ENCODE results near the gene TPP1. TPM values are rescaled to one million over a fixed set of nuclear protein-coding genes. Genes with fewer than 3 reads are reported as not detected.

TPP1 gene
- total RNA-seq, 1 experiment from 2014 or later: 71.5 TPM

- Mint-ChIP-seq H3K27me3 (ENCODE audit: unreplicated experiment) (peaks cover 12% of the 10 kb centered on the region), H3K27ac (ENCODE audit: unreplicated experiment) (no peak overlapping the region), H3K4me1 (ENCODE audit: low read depth, unreplicated experiment) (no peaks in the 10 kb centered on the region), H3K9me3 (ENCODE audit: low read depth, unreplicated experiment) (no peaks in the 10 kb centered on the region), H3K36me3 (ENCODE audit: insufficient read depth, unreplicated experiment) (no peaks in the 10 kb centered on the region), H3K4me3 (ENCODE audit: low read depth, unreplicated experiment) (no peak overlapping the region)
- intact Hi-C loops (cut with micrococcal nuclease; ENCODE audit: unreplicated experiment): no loop called here
- no peak for TF ChIP-seq CTCF (IDR thresholded peaks at IDR 0.05; ENCODE audit: unreplicated experiment)
- no peak for DNase-seq
- CTCF ChIA-PET: no interaction called here
- no TSS peak for BruUV-seq (replicated peaks)
These were observed 21.9 kb upstream of the TPP1 start for GRCh38 chr11:6640985-6641701.

GRCh38 chr11:6640036-6640984 lies 21.1 kb upstream of the TPP1 start:
- CTCF ChIA-PET: no interaction called here
- Mint-ChIP-seq H3K27me3 (ENCODE audit: unreplicated experiment) (peaks cover 12% of the 10 kb centered on the region), H3K27ac (ENCODE audit: unreplicated experiment) (no peak overlapping the region), H3K36me3 (ENCODE audit: insufficient read depth, unreplicated experiment) (no peaks in the 10 kb centered on the region), H3K9me3 (ENCODE audit: low read depth, unreplicated experiment) (no peaks in the 10 kb centered on the region), H3K4me1 (ENCODE audit: low read depth, unreplicated experiment) (no peaks in the 10 kb centered on the region), H3K4me3 (ENCODE audit: low read depth, unreplicated experiment) (no peak overlapping the region)
- DNase-seq: no peak
- no TSS peak for BruUV-seq (replicated peaks)
- intact Hi-C loops (cut with micrococcal nuclease; ENCODE audit: unreplicated experiment): no loop called here
- no peak for TF ChIP-seq CTCF (IDR thresholded peaks at IDR 0.05; ENCODE audit: unreplicated experiment)

- no peak for DNase-seq
- CTCF ChIA-PET: interaction anchor here (0.9 kb wide), 1 partner anchor 33 kb away, joined by 3 read pairs; no protein-coding TSS in a partner anchor
- H3K4me3 Mint-ChIP-seq (ENCODE audit: low read depth, unreplicated experiment): no peak overlapping the region
- no peak overlapping the region for H3K27ac Mint-ChIP-seq (ENCODE audit: unreplicated experiment)
- no TSS peak for BruUV-seq (replicated peaks)
- intact Hi-C loops (cut with micrococcal nuclease; ENCODE audit: unreplicated experiment): no loop called here
- H3K9me3 Mint-ChIP-seq (ENCODE audit: low read depth, unreplicated experiment): no peaks in the 10 kb centered on the region
- H3K27me3 Mint-ChIP-seq (ENCODE audit: unreplicated experiment): peaks cover 12% of the 10 kb centered on the region
- H3K4me1 Mint-ChIP-seq (ENCODE audit: low read depth, unreplicated experiment): no peaks in the 10 kb centered on the region
- no peaks in the 10 kb centered on the region for H3K36me3 Mint-ChIP-seq (ENCODE audit: insufficient read depth, unreplicated experiment)
- no peak for TF ChIP-seq CTCF (IDR thresholded peaks at IDR 0.05; ENCODE audit: unreplicated experiment)
These were observed 19.2 kb upstream of the TPP1 start for GRCh38 chr11:6638429-6638828.

GRCh38 chr11:6637871-6638270 lies 18.6 kb upstream of the TPP1 start:
- CTCF ChIA-PET: no interaction called here
- Mint-ChIP-seq H3K4me1 (ENCODE audit: low read depth, unreplicated experiment) (no peaks in the 10 kb centered on the region), H3K36me3 (ENCODE audit: insufficient read depth, unreplicated experiment) (no peaks in the 10 kb centered on the region), H3K27me3 (ENCODE audit: unreplicated experiment) (peaks cover 12% of the 10 kb centered on the region), H3K9me3 (ENCODE audit: low read depth, unreplicated experiment) (no peaks in the 10 kb centered on the region), H3K27ac (ENCODE audit: unreplicated experiment) (no peak overlapping the region), H3K4me3 (ENCODE audit: low read depth, unreplicated experiment) (no peak overlapping the region)
- intact Hi-C loops (cut with micrococcal nuclease; ENCODE audit: unreplicated experiment): no loop called here
- BruUV-seq (replicated peaks): no TSS peak
- DNase-seq: no peak
- no peak for TF ChIP-seq CTCF (IDR thresholded peaks at IDR 0.05; ENCODE audit: unreplicated experiment)

All from Calu3 (cell line).